Activated CD4-positive, alpha-beta T cell treated with anti-CD3 and anti-CD28 coated beads for 36 hours (primary cell): Measurements from ENCODE around the gene MINDY4. TPM values are rescaled to one million over a fixed set of nuclear protein-coding genes. Genes with fewer than 3 reads are reported as not detected.

ENCODE experiments used
- ATAC-seq: fragments of 200-7000 bp; cut with Tn5 transposase; one replicate; pipeline ENCODE4 v1.10.0; 2021; ENCODE audit warnings: mild to moderate bottlenecking, moderate library complexity
- CTCF ChIA-PET: fragments of 350-600 bp; sonication (Branson Sonifier 250); formaldehyde crosslinking; loops from one replicate; lab custom pipeline; 2021; ENCODE audit warnings: antibody characterized with exemption; lab: Charles Lee
- POLR2A ChIA-PET: fragments of 350-600 bp; sonication (Branson Sonifier 250); formaldehyde crosslinking; loops from one replicate; lab custom pipeline; 2021; ENCODE audit warnings: antibody characterized with exemption, inconsistent platforms; lab: Charles Lee
- DNase-seq: peaks from one replicate; pipeline ENCODE4 v3.0.0-alpha.2; 2020
- H3K27ac Mint-ChIP-seq: one replicate; pipeline ENCODE4 v1.8.0; 2021; ENCODE audit warnings: mixed read lengths
- H3K27me3 Mint-ChIP-seq: one replicate; pipeline ENCODE4 v1.8.0; 2021; ENCODE audit warnings: mixed read lengths
- H3K36me3 Mint-ChIP-seq: one replicate; pipeline ENCODE4 v1.8.0; 2021; ENCODE audit warnings: low read depth, mixed read lengths
- H3K4me1 Mint-ChIP-seq: one replicate; pipeline ENCODE4 v1.8.0; 2021; ENCODE audit warnings: mixed read lengths
- H3K4me3 Mint-ChIP-seq: one replicate; pipeline ENCODE4 v1.8.0; 2021; ENCODE audit warnings: mild to moderate bottlenecking, moderate library complexity, mixed read lengths
- H3K9me3 Mint-ChIP-seq: one replicate; pipeline ENCODE4 v1.8.0; 2021; ENCODE audit warnings: low read depth, mixed read lengths
- intact Hi-C, 2 experiments: fragments of 100-400 bp; cut with DNase I in 1 of 2; cut with micrococcal nuclease in 1 of 2; formaldehyde crosslinking; loops; one replicate each; pipeline versions ENCODE4 v1.14.2 to v1.15.1; 2022 to 2024; cut with DNase I, micrococcal nuclease
- total RNA-seq, 2 experiments: library from RNA; stranded (reverse); gene quantifications; one replicate each; pipeline ENCODE4 v1.2.3, GENCODE V29; 2021

The MINDY4 gene
- total RNA-seq = 1 to 10 TPM; 1.4 to 1.7 TPM

GRCh38 chr7:30771174-30771879 lies at the start of gene MINDY4:
TSS of gene MINDY4 (plus strand) at chr7:30771417. CDS start at chr7:30771494, 77 bp downstream.
- ChIA-PET POLR2A (no interaction called here), CTCF (no interaction called here)
- Mint-ChIP-seq H3K9me3 (no peaks in the 10 kb centered on the region), H3K27ac (peak within 1 kb of the TSS; percentile 74), H3K36me3 (no peaks in the 10 kb centered on the region), H3K4me1 (peaks cover 11% of the 10 kb centered on the region), H3K27me3 (no peaks in the 10 kb centered on the region), H3K4me3 (peak within 1 kb of the TSS; percentile 75)
- ATAC-seq (peak; percentile 96), DNase-seq (peak; percentile 86)
- intact Hi-C loops = loop anchor here in 1 of 2 experiments (1.0 to 10.0 kb wide), 4 partner anchors 44 to 1723 kb away; partner anchors contain the start of genes AVL9, GARS1, LSM5 and ZNRF2

GRCh38 chr7:30722187-30722586 lies 49.0 kb upstream of the MINDY4 start:
- intact Hi-C loops = no loop called here
- ATAC-seq (no peak), DNase-seq (no peak)
- peaks cover 17% of the 10 kb centered on the region for H3K4me1 Mint-ChIP-seq
- no peak overlapping the region for H3K4me3 Mint-ChIP-seq
- no peaks in the 10 kb centered on the region for H3K27me3 Mint-ChIP-seq
- H3K36me3 Mint-ChIP-seq = peaks cover 24% of the 10 kb centered on the region
- ChIA-PET CTCF (no interaction called here), POLR2A (no interaction called here)
- no peak overlapping the region for H3K27ac Mint-ChIP-seq
- H3K9me3 Mint-ChIP-seq = peaks cover 21% of the 10 kb centered on the region

- ChIA-PET POLR2A (no interaction called here), CTCF (no interaction called here)
- intact Hi-C loops = no loop called here
- H3K36me3 Mint-ChIP-seq = peaks cover 22% of the 10 kb centered on the region
- ATAC-seq (no peak), DNase-seq (no peak)
- H3K27me3 Mint-ChIP-seq = no peaks in the 10 kb centered on the region
- H3K4me1 Mint-ChIP-seq = peaks cover 22% of the 10 kb centered on the region
- peaks cover 18% of the 10 kb centered on the region for H3K9me3 Mint-ChIP-seq
- H3K4me3 Mint-ChIP-seq = no peak overlapping the region
- no peak overlapping the region for H3K27ac Mint-ChIP-seq
Measured at GRCh38 chr7:30722671-30723070, 48.5 kb upstream of the MINDY4 start.

- peaks cover 12% of the 10 kb centered on the region for H3K36me3 Mint-ChIP-seq
- no peak for DNase-seq
- intact Hi-C loops = no loop called here
- peaks cover 33% of the 10 kb centered on the region for H3K4me1 Mint-ChIP-seq
- no peak for ATAC-seq
- no peak overlapping the region for H3K27ac Mint-ChIP-seq
- peaks cover 9% of the 10 kb centered on the region for H3K9me3 Mint-ChIP-seq
- H3K4me3 Mint-ChIP-seq = no peak overlapping the region
- ChIA-PET POLR2A (no interaction called here), CTCF (interaction anchor here (0.6 kb wide), 1 partner anchor 55 kb away, joined by 3 read pairs; no protein-coding TSS in a partner anchor)
- no peaks in the 10 kb centered on the region for H3K27me3 Mint-ChIP-seq
Measured at GRCh38 chr7:30723776-30724175, 47.4 kb upstream of the MINDY4 start.

- no peaks in the 10 kb centered on the region for H3K27me3 Mint-ChIP-seq
- ChIA-PET CTCF (interaction anchor here (0.7 to 6.6 kb wide), 6 partner anchors 10 to 71 kb away, joined by 3 to 39 read pairs (median 4); no protein-coding TSS in a partner anchor), POLR2A (no interaction called here)
- intact Hi-C loops = loop anchor here in 1 of 2 experiments (1.0 to 5.0 kb wide), 2 partner anchors 45 to 1771 kb away; partner anchors contain the start of genes AVL9 and MINDY4
- peak; percentile 10 for ATAC-seq
- peaks cover 53% of the 10 kb centered on the region for H3K4me1 Mint-ChIP-seq
- no peaks in the 10 kb centered on the region for H3K36me3 Mint-ChIP-seq
- H3K27ac Mint-ChIP-seq = peak overlapping the region; percentile 92
- DNase-seq = peak; percentile 43
- peak overlapping the region; percentile 68 for H3K4me3 Mint-ChIP-seq
- no peaks in the 10 kb centered on the region for H3K9me3 Mint-ChIP-seq
Measured at GRCh38 chr7:30726296-30727006, 44.8 kb upstream of the MINDY4 start.

GRCh38 chr7:30727061-30727945 lies 43.9 kb upstream of the MINDY4 start:
- Mint-ChIP-seq H3K27me3 (no peaks in the 10 kb centered on the region), H3K9me3 (no peaks in the 10 kb centered on the region), H3K4me1 (peaks cover 60% of the 10 kb centered on the region), H3K36me3 (no peaks in the 10 kb centered on the region), H3K4me3 (peak overlapping the region; percentile 68), H3K27ac (peak overlapping the region; percentile 92)
- ChIA-PET POLR2A (interaction anchor here (1.1 kb wide), 1 partner anchor 46 kb away, joined by 6 read pairs; no protein-coding TSS in a partner anchor), CTCF (interaction anchor here (1.0 to 6.6 kb wide), 5 partner anchors 10 to 163 kb away, joined by 3 to 39 read pairs (median 5); no protein-coding TSS in a partner anchor)
- intact Hi-C loops = loop anchor here in 1 of 2 experiments (1.0 to 5.0 kb wide), 2 partner anchors 44 to 1770 kb away; partner anchors contain the start of genes AVL9 and MINDY4
- ATAC-seq = peak; percentile 89
- DNase-seq = peak; percentile 69

GRCh38 chr7:30728591-30729100 lies 42.6 kb upstream of the MINDY4 start:
- intact Hi-C loops = loop anchor here in 1 of 2 experiments (5.0 kb wide), 1 partner anchor 1769 kb away; the partner anchor contains the start of gene AVL9
- no peaks in the 10 kb centered on the region for H3K36me3 Mint-ChIP-seq
- no peak for DNase-seq
- ChIA-PET POLR2A (no interaction called here), CTCF (interaction anchor here (6.6 kb wide), 1 partner anchor 12 kb away, joined by 39 read pairs; no protein-coding TSS in a partner anchor)
- H3K4me3 Mint-ChIP-seq = no peak overlapping the region
- H3K9me3 Mint-ChIP-seq = no peaks in the 10 kb centered on the region
- H3K4me1 Mint-ChIP-seq = peaks cover 60% of the 10 kb centered on the region
- peak overlapping the region; percentile 38 for H3K27ac Mint-ChIP-seq
- no peak for ATAC-seq
- no peaks in the 10 kb centered on the region for H3K27me3 Mint-ChIP-seq

- no peaks in the 10 kb centered on the region for H3K27me3 Mint-ChIP-seq
- ATAC-seq (no peak), DNase-seq (no peak)
- no peaks in the 10 kb centered on the region for H3K9me3 Mint-ChIP-seq
- no peaks in the 10 kb centered on the region for H3K36me3 Mint-ChIP-seq
- intact Hi-C loops = loop anchor here in 1 of 2 experiments (5.0 kb wide), 1 partner anchor 1768 kb away; the partner anchor contains the start of gene AVL9
- H3K4me1 Mint-ChIP-seq = peaks cover 60% of the 10 kb centered on the region
- ChIA-PET CTCF (interaction anchor here (6.6 kb wide), 1 partner anchor 11 kb away, joined by 39 read pairs; no protein-coding TSS in a partner anchor), POLR2A (no interaction called here)
- H3K27ac Mint-ChIP-seq = no peak overlapping the region
- H3K4me3 Mint-ChIP-seq = no peak overlapping the region
Measured at GRCh38 chr7:30729642-30730041, 41.6 kb upstream of the MINDY4 start.

GRCh38 chr7:30730097-30730496 lies 41.1 kb upstream of the MINDY4 start:
- peaks cover 62% of the 10 kb centered on the region for H3K4me1 Mint-ChIP-seq
- DNase-seq (no peak), ATAC-seq (no peak)
- ChIA-PET POLR2A (no interaction called here), CTCF (interaction anchor here (6.6 kb wide), 1 partner anchor 10 kb away, joined by 39 read pairs; no protein-coding TSS in a partner anchor)
- H3K36me3 Mint-ChIP-seq = no peaks in the 10 kb centered on the region
- H3K27me3 Mint-ChIP-seq = no peaks in the 10 kb centered on the region
- H3K9me3 Mint-ChIP-seq = no peaks in the 10 kb centered on the region
- H3K4me3 Mint-ChIP-seq = no peak overlapping the region
- H3K27ac Mint-ChIP-seq = no peak overlapping the region
- intact Hi-C loops = no loop called here

GRCh38 chr7:30730996-30731395 lies 40.2 kb upstream of the MINDY4 start:
- ChIA-PET POLR2A (no interaction called here), CTCF (interaction anchor here (0.7 to 6.6 kb wide), 2 partner anchors 9 to 167 kb away, joined by 3 to 39 read pairs; no protein-coding TSS in a partner anchor)
- no peak overlapping the region for H3K4me3 Mint-ChIP-seq
- peaks cover 58% of the 10 kb centered on the region for H3K4me1 Mint-ChIP-seq
- H3K9me3 Mint-ChIP-seq = no peaks in the 10 kb centered on the region
- H3K27ac Mint-ChIP-seq = no peak overlapping the region
- intact Hi-C loops = no loop called here
- DNase-seq = no peak
- no peak for ATAC-seq
- no peaks in the 10 kb centered on the region for H3K36me3 Mint-ChIP-seq
- no peaks in the 10 kb centered on the region for H3K27me3 Mint-ChIP-seq
